HCT116 (cell line): Measurements from ENCODE around the gene SMG6. TPM values are rescaled to one million over a fixed set of nuclear protein-coding genes. Genes with fewer than 3 reads are reported as not detected.

Experiments
- ATAC-seq: fragments of 200-7000 bp; cut with Tn5 transposase; 2 replicates; pipeline ENCODE4 v1.9.1; 2020; ENCODE audit warnings: mild to moderate bottlenecking, moderate library complexity
- BruUV-seq: library from RNA; stranded (reverse); fragments of 400-500 nt; replicated peaks from 2 replicates; lab custom pipeline; 2021; lab: Mats Ljungman, UMichigan
- CTCF ChIA-PET: fragments of 300-600 bp; sonication (Branson Sonifier 250); formaldehyde crosslinking; loops from one replicate; lab custom pipeline; 2021; ENCODE audit warnings: antibody characterized with exemption; lab: Charles Lee
- POLR2A ChIA-PET: fragments of 300-600, 350-600 bp; sonication (Branson Sonifier 250); formaldehyde crosslinking; loops from one replicate; lab custom pipeline; 2021; ENCODE audit warnings: antibody characterized with exemption; lab: Charles Lee
- RAD21 ChIA-PET, 2 experiments: fragments of 300-600 bp; sonication (Branson Sonifier 250); formaldehyde crosslinking; loops; one replicate each; lab custom pipeline; 2023; ENCODE audit warnings: low total read pairs in 2 of 2; ENCODE audit not compliant: uncharacterized antibody in 2 of 2, unreplicated experiment in 2 of 2, low non-redundant PET in 1 of 2; lab: Charles Lee
- DNase-seq: peaks from one replicate; pipeline ENCODE4 v3.0.0-alpha.2; 2010; ENCODE audit warnings: low read depth, low spot score
- H2AFZ ChIP-seq: fragments of 200-600 bp; shearing (Covaris generic), sonication (generic); 2 replicates; pipeline ENCODE4 v1.6.1; 2017; ENCODE audit warnings: low read depth, mixed run types, mixed read lengths, antibody characterized with exemption, low read length; ENCODE audit not compliant: poor library complexity, severe bottlenecking
- H3K27ac ChIP-seq: 2 replicates; pipeline ENCODE4 v1.5.1; 2012; ENCODE audit warnings: low read depth, low read length
- H3K27me3 ChIP-seq: fragments of 200-600 bp; sonication (generic); 2 replicates; pipeline ENCODE4 v1.6.1; 2016; ENCODE audit warnings: mixed run types, low read length, mixed read lengths; ENCODE audit not compliant: insufficient read depth
- H3K36me3 ChIP-seq, 2 experiments: fragments of 200-500 bp in 1 of 2; fragments of 200-600 bp in 1 of 2; sonication (Bioruptor generic) in 1 of 2; sonication (generic) in 1 of 2; 2 replicates each; pipeline versions ENCODE4 v1.5.1 to v1.6.1; 2014 to 2016; ENCODE audit warnings: low read length in 2 of 2, inconsistent platforms in 1 of 2, mixed read lengths in 1 of 2, mixed run types in 1 of 2; ENCODE audit not compliant: insufficient read depth in 2 of 2, control insufficient read depth in 1 of 2
- H3K4me1 ChIP-seq, 2 experiments: fragments of 200-600 bp in 1 of 2; sonication (generic) in 1 of 2; 2 replicates each; pipeline versions ENCODE4 v1.5.1 to v1.6.1; 2012 to 2017; ENCODE audit warnings: low read length in 2 of 2, inconsistent platforms in 1 of 2, mild to moderate bottlenecking in 1 of 2, mixed read lengths in 1 of 2, mixed run types in 1 of 2, moderate library complexity in 1 of 2; ENCODE audit not compliant: insufficient read depth in 2 of 2, control insufficient read depth in 1 of 2
- H3K4me2 ChIP-seq: fragments of 200-600 bp; sonication (generic); 2 replicates; pipeline ENCODE4 v1.6.1; 2017; ENCODE audit warnings: mixed run types, low read length, mixed read lengths
- H3K4me3 ChIP-seq, 2 experiments: fragments of 200-600 bp in 1 of 2; sonication (generic) in 1 of 2; replicated peaks in 1 of 2; 2 replicates each; pipeline ENCODE4 v1.5.1; 2011 to 2016; ENCODE audit warnings: low read length in 2 of 2, control low read depth in 1 of 2, low read depth in 1 of 2, mild to moderate bottlenecking in 1 of 2, mixed read lengths in 1 of 2, mixed run types in 1 of 2
- H3K79me2 ChIP-seq: fragments of 200-600 bp; sonication (generic); 2 replicates; pipeline ENCODE4 v1.6.1; 2017; ENCODE audit warnings: mild to moderate bottlenecking, mixed run types, low read length, moderate library complexity, mixed read lengths; ENCODE audit not compliant: insufficient read depth
- H3K9ac ChIP-seq: fragments of 200-600 bp; sonication (generic); 2 replicates; pipeline ENCODE4 v1.6.1; 2016; ENCODE audit warnings: low read length, mixed read lengths
- H3K9me2 ChIP-seq: fragments of 200-600 bp; sonication (generic), shearing (Covaris generic); 2 replicates; pipeline ENCODE4 v1.6.1; 2017; ENCODE audit warnings: mixed run types, mild to moderate bottlenecking, moderate library complexity; ENCODE audit not compliant: insufficient read depth
- H3K9me3 ChIP-seq, 2 experiments: fragments of 200-500 bp in 1 of 2; fragments of 200-600 bp in 1 of 2; sonication (Bioruptor generic) in 1 of 2; sonication (generic) in 1 of 2; 2 replicates each; pipeline ENCODE4 v1.6.1; 2014 to 2017; ENCODE audit warnings: low read length in 2 of 2, mixed read lengths in 2 of 2, inconsistent platforms in 1 of 2, low read depth in 1 of 2, mild to moderate bottlenecking in 1 of 2, mixed run types in 1 of 2, moderate library complexity in 1 of 2; ENCODE audit not compliant: control insufficient read depth in 1 of 2, insufficient read depth in 1 of 2
- H4K20me1 ChIP-seq: fragments of 200-600 bp; sonication (generic), shearing (Covaris generic); 2 replicates; pipeline ENCODE4 v1.6.1; 2017; ENCODE audit warnings: mixed run types, mild to moderate bottlenecking, moderate library complexity; ENCODE audit not compliant: insufficient read depth
- CBX3 ChIP-seq: IDR thresholded peaks from 2 replicates; pipeline ENCODE4 v1.6.1; 2012; ENCODE audit warnings: low read depth
- EGR1 ChIP-seq: IDR thresholded peaks from 2 replicates; pipeline ENCODE4 v1.6.1; 2012; ENCODE audit warnings: low read depth
- EZH2 ChIP-seq: fragments of 200-600 bp; sonication (generic); IDR thresholded peaks from 2 replicates; pipeline ENCODE4 v1.6.1; 2017; ENCODE audit warnings: antibody characterized with exemption, mixed run types
- EZH2phosphoT487 ChIP-seq: fragments of 200-600 bp; IDR thresholded peaks from 2 replicates; pipeline ENCODE4 v1.6.1; 2018; ENCODE audit warnings: antibody characterized with exemption, borderline replicate concordance
- FOSL1 ChIP-seq: IDR thresholded peaks from 2 replicates; pipeline ENCODE4 v1.6.1; 2012; ENCODE audit warnings: low read depth
- POLR2A ChIP-seq: IDR thresholded peaks from 2 replicates; pipeline ENCODE4 v1.7.0; 2011; ENCODE audit warnings: borderline replicate concordance; ENCODE audit not compliant: insufficient read depth, insufficient read length; ENCODE audit errors: extremely low read depth
- POLR2AphosphoS5 ChIP-seq: IDR thresholded peaks from 2 replicates; pipeline ENCODE4 v1.6.1; 2011; ENCODE audit warnings: mild to moderate bottlenecking, low read depth, low read length, moderate library complexity
- SIN3A ChIP-seq: IDR thresholded peaks from 2 replicates; pipeline ENCODE4 v1.6.1; 2012; ENCODE audit warnings: low read depth
- TCF7L2 ChIP-seq: IDR thresholded peaks from 2 replicates; pipeline ENCODE4 v1.7.0; 2011; ENCODE audit warnings: borderline replicate concordance, inconsistent platforms; ENCODE audit not compliant: insufficient read depth, insufficient read length; ENCODE audit errors: extremely low read depth
- intact Hi-C: fragments of 100-400 bp; cut with micrococcal nuclease; formaldehyde crosslinking; loops from 2 replicates; pipeline ENCODE4 v1.10.0; 2022
- total RNA-seq: library from RNA; stranded (reverse); gene quantifications from one replicate; pipeline ENCODE4 v1.2.1, GENCODE V29; 2021; ENCODE audit not compliant: unreplicated experiment
- TF ChIP-seq, protein P1 (sequence below): IDR thresholded peaks from 2 replicates; pipeline ENCODE4 v1.6.1; 2012; ENCODE audit warnings: low read depth
- TF ChIP-seq, protein P2 (sequence below), 3 experiments: fragments of 200-600 bp in 1 of 3; sonication (generic) in 1 of 3; IDR thresholded peaks in 2 of 3; conservative IDR thresholded peaks in 1 of 3; 2 replicates each; pipeline ENCODE4 v1.5.1; 2012 to 2017; ENCODE audit warnings: low read depth in 2 of 3, low read length in 2 of 3, antibody characterized with exemption in 1 of 3, borderline replicate concordance in 1 of 3, control low read depth in 1 of 3, mild to moderate bottlenecking in 1 of 3, mixed read lengths in 1 of 3, mixed run types in 1 of 3, moderate library complexity in 1 of 3; ENCODE audit not compliant: insufficient read depth in 1 of 3

SMG6 gene
- total RNA-seq, 1 experiment from 2014 or later = 23.1 TPM

GRCh38 chr17:2202996-2203575, 100.5 kb downstream of the SMG6 start:
- H2AFZ ChIP-seq = no peak overlapping the region
- H3K27me3 ChIP-seq = no peaks in the 10 kb centered on the region
- H3K4me3 ChIP-seq = no peak overlapping the region
- BruUV-seq = no TSS peak
- intact Hi-C loops = no loop called here
- ChIA-PET POLR2A (no interaction called here), RAD21 (no interaction called here), CTCF (no interaction called here)
- H3K79me2 ChIP-seq = no peaks in the 10 kb centered on the region
- no peaks in the 10 kb centered on the region for H3K4me1 ChIP-seq
- DNase-seq (no peak), ATAC-seq (no peak)
- no peaks in the 10 kb centered on the region for H3K9me3 ChIP-seq
- H3K4me2 ChIP-seq = no peak overlapping the region
- no peak overlapping the region for H3K9ac ChIP-seq
- no peaks in the 10 kb centered on the region for H3K36me3 ChIP-seq
- no peak overlapping the region for H3K27ac ChIP-seq
- no peaks in the 10 kb centered on the region for H3K9me2 ChIP-seq
- TF ChIP-seq FOSL1 (no peak), TCF7L2 (no peak), EGR1 (no peak), POLR2AphosphoS5 (no peak), CBX3 (no peak), SIN3A (no peak), EZH2 (no peak), EZH2phosphoT487 (no peak), POLR2A (no peak)
- TF ChIP-seq, protein P1, sequence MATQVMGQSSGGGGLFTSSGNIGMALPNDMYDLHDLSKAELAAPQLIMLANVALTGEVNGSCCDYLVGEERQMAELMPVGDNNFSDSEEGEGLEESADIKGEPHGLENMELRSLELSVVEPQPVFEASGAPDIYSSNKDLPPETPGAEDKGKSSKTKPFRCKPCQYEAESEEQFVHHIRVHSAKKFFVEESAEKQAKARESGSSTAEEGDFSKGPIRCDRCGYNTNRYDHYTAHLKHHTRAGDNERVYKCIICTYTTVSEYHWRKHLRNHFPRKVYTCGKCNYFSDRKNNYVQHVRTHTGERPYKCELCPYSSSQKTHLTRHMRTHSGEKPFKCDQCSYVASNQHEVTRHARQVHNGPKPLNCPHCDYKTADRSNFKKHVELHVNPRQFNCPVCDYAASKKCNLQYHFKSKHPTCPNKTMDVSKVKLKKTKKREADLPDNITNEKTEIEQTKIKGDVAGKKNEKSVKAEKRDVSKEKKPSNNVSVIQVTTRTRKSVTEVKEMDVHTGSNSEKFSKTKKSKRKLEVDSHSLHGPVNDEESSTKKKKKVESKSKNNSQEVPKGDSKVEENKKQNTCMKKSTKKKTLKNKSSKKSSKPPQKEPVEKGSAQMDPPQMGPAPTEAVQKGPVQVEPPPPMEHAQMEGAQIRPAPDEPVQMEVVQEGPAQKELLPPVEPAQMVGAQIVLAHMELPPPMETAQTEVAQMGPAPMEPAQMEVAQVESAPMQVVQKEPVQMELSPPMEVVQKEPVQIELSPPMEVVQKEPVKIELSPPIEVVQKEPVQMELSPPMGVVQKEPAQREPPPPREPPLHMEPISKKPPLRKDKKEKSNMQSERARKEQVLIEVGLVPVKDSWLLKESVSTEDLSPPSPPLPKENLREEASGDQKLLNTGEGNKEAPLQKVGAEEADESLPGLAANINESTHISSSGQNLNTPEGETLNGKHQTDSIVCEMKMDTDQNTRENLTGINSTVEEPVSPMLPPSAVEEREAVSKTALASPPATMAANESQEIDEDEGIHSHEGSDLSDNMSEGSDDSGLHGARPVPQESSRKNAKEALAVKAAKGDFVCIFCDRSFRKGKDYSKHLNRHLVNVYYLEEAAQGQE = no peak
- TF ChIP-seq, protein P2, sequence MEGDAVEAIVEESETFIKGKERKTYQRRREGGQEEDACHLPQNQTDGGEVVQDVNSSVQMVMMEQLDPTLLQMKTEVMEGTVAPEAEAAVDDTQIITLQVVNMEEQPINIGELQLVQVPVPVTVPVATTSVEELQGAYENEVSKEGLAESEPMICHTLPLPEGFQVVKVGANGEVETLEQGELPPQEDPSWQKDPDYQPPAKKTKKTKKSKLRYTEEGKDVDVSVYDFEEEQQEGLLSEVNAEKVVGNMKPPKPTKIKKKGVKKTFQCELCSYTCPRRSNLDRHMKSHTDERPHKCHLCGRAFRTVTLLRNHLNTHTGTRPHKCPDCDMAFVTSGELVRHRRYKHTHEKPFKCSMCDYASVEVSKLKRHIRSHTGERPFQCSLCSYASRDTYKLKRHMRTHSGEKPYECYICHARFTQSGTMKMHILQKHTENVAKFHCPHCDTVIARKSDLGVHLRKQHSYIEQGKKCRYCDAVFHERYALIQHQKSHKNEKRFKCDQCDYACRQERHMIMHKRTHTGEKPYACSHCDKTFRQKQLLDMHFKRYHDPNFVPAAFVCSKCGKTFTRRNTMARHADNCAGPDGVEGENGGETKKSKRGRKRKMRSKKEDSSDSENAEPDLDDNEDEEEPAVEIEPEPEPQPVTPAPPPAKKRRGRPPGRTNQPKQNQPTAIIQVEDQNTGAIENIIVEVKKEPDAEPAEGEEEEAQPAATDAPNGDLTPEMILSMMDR (IDR thresholded peaks at IDR 0.05 in 2 of 3, conservative IDR thresholded peaks at IDR 0.05 in 1 of 3; ENCODE audit: borderline replicate concordance in 1 of 3, insufficient read depth in 1 of 3, low read depth in 2 of 3, low read length in 2 of 3) = no peak
- no peaks in the 10 kb centered on the region; the same call in 1 of the 2 replicates for H4K20me1 ChIP-seq
